H9 (cell line): ENCODE measurements around the gene MOV10L1. TPM values are rescaled to one million over a fixed set of nuclear protein-coding genes. Genes with fewer than 3 reads are reported as not detected.

Experiments
- DNase-seq: peaks from one replicate; pipeline ENCODE4 v3.0.0-alpha.2; 2017
- H2AFZ ChIP-seq: one replicate; pipeline ENCODE4 v1.6.1; 2013; ENCODE audit warnings: mild to moderate bottlenecking, low read length, control low read depth, moderate library complexity
- H2AK5ac ChIP-seq: 2 replicates; pipeline ENCODE4 v1.6.1; 2013; ENCODE audit warnings: low read length, control low read depth, mixed read lengths; ENCODE audit not compliant: insufficient read length
- H2BK120ac ChIP-seq: one replicate; pipeline ENCODE4 v1.6.1; 2013; ENCODE audit warnings: low read depth, mild to moderate bottlenecking, low read length, control low read depth, inconsistent platforms; ENCODE audit not compliant: poor library complexity, severe bottlenecking
- H2BK12ac ChIP-seq: 2 replicates; pipeline ENCODE4 v1.6.1; 2013; ENCODE audit warnings: low read length, control low read depth, mixed read lengths, low read depth; ENCODE audit not compliant: insufficient read length
- H2BK15ac ChIP-seq: 2 replicates; pipeline ENCODE4 v1.6.1; 2013; ENCODE audit warnings: low read depth, low read length, control low read depth
- H2BK20ac ChIP-seq: one replicate; pipeline ENCODE4 v1.6.1; 2013; ENCODE audit warnings: low read depth, mild to moderate bottlenecking, low read length, control low read depth, inconsistent platforms; ENCODE audit not compliant: poor library complexity, severe bottlenecking
- H2BK5ac ChIP-seq: 2 replicates; pipeline ENCODE4 v1.6.1; 2013; ENCODE audit warnings: low read length, control low read depth, mixed read lengths; ENCODE audit not compliant: insufficient read length
- H3K14ac ChIP-seq: 2 replicates; pipeline ENCODE4 v1.6.1; 2013; ENCODE audit warnings: low read length, control low read depth; ENCODE audit not compliant: insufficient read depth
- H3K18ac ChIP-seq: 2 replicates; pipeline ENCODE4 v1.6.1; 2013; ENCODE audit warnings: low read depth, mild to moderate bottlenecking, mixed read lengths, low read length, control low read depth; ENCODE audit not compliant: insufficient read length
- H3K23ac ChIP-seq: 2 replicates; pipeline ENCODE4 v1.6.1; 2013; ENCODE audit warnings: low read length, control low read depth, mixed read lengths, low read depth; ENCODE audit not compliant: insufficient read length
- H3K23me2 ChIP-seq: 2 replicates; pipeline ENCODE4 v1.6.1; 2013; ENCODE audit warnings: low read depth, mild to moderate bottlenecking, mixed read lengths, low read length, control low read depth; ENCODE audit not compliant: insufficient read length, poor library complexity, severe bottlenecking
- H3K27ac ChIP-seq: 2 replicates; pipeline ENCODE4 v1.5.1; 2013; ENCODE audit warnings: low read length, control low read depth, mixed read lengths, low read depth; ENCODE audit not compliant: insufficient read length
- H3K27me3 ChIP-seq: 2 replicates; pipeline ENCODE4 v1.6.1; 2013; ENCODE audit warnings: low read length, control low read depth, inconsistent platforms; ENCODE audit not compliant: insufficient read depth
- H3K4ac ChIP-seq: 2 replicates; pipeline ENCODE4 v1.6.1; 2013; ENCODE audit warnings: low read depth, mild to moderate bottlenecking, control low read depth, inconsistent platforms, low read length, moderate library complexity
- H3K4me1 ChIP-seq: 2 replicates; pipeline ENCODE4 v1.6.1; 2013; ENCODE audit warnings: low read length, control low read depth, inconsistent platforms; ENCODE audit not compliant: insufficient read depth
- H3K4me2 ChIP-seq: 2 replicates; pipeline ENCODE4 v1.6.1; 2013; ENCODE audit warnings: low read length, control low read depth, mixed read lengths; ENCODE audit not compliant: insufficient read length, insufficient read depth
- H3K56ac ChIP-seq: 2 replicates; pipeline ENCODE4 v1.6.1; 2013; ENCODE audit warnings: low read depth, mild to moderate bottlenecking, mixed read lengths, low read length, control low read depth; ENCODE audit not compliant: insufficient read length
- H3K79me1 ChIP-seq: 2 replicates; pipeline ENCODE4 v1.6.1; 2013; ENCODE audit warnings: low read depth, mild to moderate bottlenecking, moderate library complexity, low read length, control low read depth, inconsistent platforms; ENCODE audit not compliant: insufficient read depth, poor library complexity, severe bottlenecking
- H3K79me2 ChIP-seq: 2 replicates; pipeline ENCODE4 v1.6.1; 2013; ENCODE audit warnings: low read length, control low read depth, inconsistent platforms; ENCODE audit not compliant: insufficient read depth
- H3K9ac ChIP-seq: 2 replicates; pipeline ENCODE4 v1.6.1; 2013; ENCODE audit warnings: low read length, control low read depth, mixed read lengths; ENCODE audit not compliant: insufficient read length; ENCODE audit errors: extremely low read depth
- H3K9me3 ChIP-seq: one replicate; pipeline ENCODE4 v1.6.1; 2013; ENCODE audit warnings: low read depth, low read length, inconsistent platforms; ENCODE audit not compliant: control insufficient read depth
- H3T11ph ChIP-seq: one replicate; pipeline ENCODE4 v1.6.1; 2013; ENCODE audit warnings: mild to moderate bottlenecking, low read length, control low read depth, inconsistent platforms
- H4K20me1 ChIP-seq: one replicate; pipeline ENCODE4 v1.6.1; 2013; ENCODE audit not compliant: control insufficient read depth, insufficient read length, insufficient read depth
- H4K5ac ChIP-seq: 2 replicates; pipeline ENCODE4 v1.6.1; 2013; ENCODE audit warnings: low read depth, mild to moderate bottlenecking, mixed read lengths, low read length, control low read depth; ENCODE audit not compliant: insufficient read length
- H4K8ac ChIP-seq: replicated peaks from 2 replicates; pipeline ENCODE4 v1.6.1; 2013; ENCODE audit warnings: low read length, control low read depth, mixed read lengths, low read depth; ENCODE audit not compliant: insufficient read length
- H4K91ac ChIP-seq: 2 replicates; pipeline ENCODE4 v1.6.1; 2013; ENCODE audit warnings: low read depth, mild to moderate bottlenecking, moderate library complexity, mixed read lengths, low read length, control low read depth; ENCODE audit not compliant: insufficient read length
- H3K27ac Mint-ChIP-seq, 3 experiments: 2 replicates in 2 of 3; 3 replicates in 1 of 3; pipeline ENCODE4 v1.8.0; 2020 to 2021; ENCODE audit warnings: mixed read lengths in 3 of 3, mild to moderate bottlenecking in 1 of 3, moderate library complexity in 1 of 3
- H3K27me3 Mint-ChIP-seq: 2 replicates; pipeline ENCODE4 v1.8.0; 2021; ENCODE audit warnings: low read depth, mild to moderate bottlenecking, moderate library complexity, mixed read lengths
- H3K36me3 Mint-ChIP-seq, 3 experiments: 2 replicates in 2 of 3; 3 replicates in 1 of 3; pipeline ENCODE4 v1.8.0; 2020 to 2021; ENCODE audit warnings: low read depth in 3 of 3, mixed read lengths in 3 of 3; ENCODE audit not compliant: insufficient read depth in 1 of 3
- H3K4me1 Mint-ChIP-seq, 2 experiments: 2 replicates each; pipeline ENCODE4 v1.8.0; 2020; ENCODE audit warnings: mixed read lengths in 2 of 2
- H3K4me3 Mint-ChIP-seq, 2 experiments: 2 replicates in 1 of 2; 3 replicates in 1 of 2; pipeline ENCODE4 v1.8.0; 2020 to 2021; ENCODE audit warnings: mild to moderate bottlenecking in 2 of 2, mixed read lengths in 2 of 2, moderate library complexity in 1 of 2
- H3K9me3 Mint-ChIP-seq, 2 experiments: 2 replicates in 1 of 2; 3 replicates in 1 of 2; pipeline ENCODE4 v1.8.0; 2020; ENCODE audit warnings: mild to moderate bottlenecking in 2 of 2, mixed read lengths in 2 of 2, moderate library complexity in 1 of 2
- WGBS: extraction: QIAGEN DNeasy Blood & Tissue Kit; methylation state at CpG from one replicate; pipeline ENCODE4 v1.1.7; 2013; ENCODE audit warnings: missing lambda C conversion rate, low lambda C conversion rate, mixed read lengths; ENCODE audit not compliant: insufficient read length; ENCODE audit errors: extremely low coverage; 5-methylcytosine and 5-hydroxymethylcytosine counted together
- total RNA-seq: library from RNA; stranded (reverse); gene quantifications from 2 replicates; pipeline ENCODE4 v1.2.1, GENCODE V29; 2021
- TF ChIP-seq, protein P1 (sequence below): fragments of 200-600 bp; sonication (generic); conservative IDR thresholded peaks from 3 replicates; pipeline ENCODE4 v1.8.0; 2021; ENCODE audit warnings: antibody characterized with exemption, mild to moderate bottlenecking

Gene MOV10L1
- total RNA-seq, 1 experiment from 2014 or later, result not detected

DNA sequence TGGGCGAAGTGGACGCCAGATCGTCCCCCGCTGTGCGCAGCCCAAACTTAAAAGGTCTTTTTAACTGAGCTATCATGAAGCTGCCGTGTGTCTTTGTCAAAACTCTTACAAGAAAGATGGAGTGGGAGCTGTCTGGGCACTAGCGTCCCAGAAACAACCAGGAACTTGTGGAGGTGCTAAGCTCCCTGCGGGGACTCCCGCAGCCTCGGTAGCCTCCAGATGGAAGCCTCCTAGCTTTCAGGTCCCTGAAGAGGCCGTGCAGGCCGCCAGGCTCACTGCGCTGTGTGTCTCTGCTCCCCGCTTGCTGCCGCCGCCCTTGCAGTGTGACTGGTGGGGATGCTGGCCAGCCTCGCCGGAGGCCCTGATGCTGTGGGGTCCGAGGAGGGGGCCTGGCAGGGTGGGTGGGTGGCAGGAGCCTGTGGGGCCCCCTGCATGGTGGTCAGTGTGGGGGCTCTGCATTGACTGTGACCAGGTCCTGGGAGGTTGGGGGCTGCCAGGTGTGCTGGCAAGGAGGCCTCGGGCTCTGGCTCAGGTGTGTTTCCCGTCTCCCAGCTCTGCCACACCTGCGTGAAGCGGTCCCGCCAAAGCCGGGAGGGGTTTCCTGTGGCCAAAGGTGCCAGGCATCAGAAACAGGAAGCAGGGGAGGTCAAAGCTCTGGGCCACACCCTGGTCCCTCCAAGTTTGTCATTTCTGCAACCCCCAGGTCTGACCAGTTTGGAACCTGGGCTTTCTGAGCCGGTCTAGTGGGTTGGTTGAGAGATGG is 97.1 kb downstream of the MOV10L1 start:
- no peak overlapping the region for H3K9ac ChIP-seq
- peaks cover 0 to 6% (median 5%) of the 10 kb centered on the region in 3 experiments; a peak in 5 of 7 replicates for H3K36me3 Mint-ChIP-seq
- no peak overlapping the region for H4K91ac ChIP-seq
- H3K18ac ChIP-seq, result no peak overlapping the region
- H3K27ac ChIP-seq, result no peak overlapping the region
- H2BK120ac ChIP-seq, result no peak overlapping the region
- H3K4me1 Mint-ChIP-seq, result peaks cover 10 to 23% of the 10 kb centered on the region in 2 experiments
- no peak overlapping the region for H2BK15ac ChIP-seq
- H3K56ac ChIP-seq, result no peak overlapping the region
- H2AK5ac ChIP-seq, result no peak overlapping the region
- H3K4me2 ChIP-seq, result peak overlapping the region; percentile 58
- WGBS, result no CpG with 5 or more reads among the region's 26 CpGs
- H3K27me3 Mint-ChIP-seq, result no peaks in the 10 kb centered on the region; the same call in none of the 2 replicates
- no peaks in the 10 kb centered on the region for H3K9me3 ChIP-seq
- no peaks in the 10 kb centered on the region for H3K9me3 Mint-ChIP-seq
- no peak overlapping the region for H2BK20ac ChIP-seq
- TF ChIP-seq, protein P1, sequence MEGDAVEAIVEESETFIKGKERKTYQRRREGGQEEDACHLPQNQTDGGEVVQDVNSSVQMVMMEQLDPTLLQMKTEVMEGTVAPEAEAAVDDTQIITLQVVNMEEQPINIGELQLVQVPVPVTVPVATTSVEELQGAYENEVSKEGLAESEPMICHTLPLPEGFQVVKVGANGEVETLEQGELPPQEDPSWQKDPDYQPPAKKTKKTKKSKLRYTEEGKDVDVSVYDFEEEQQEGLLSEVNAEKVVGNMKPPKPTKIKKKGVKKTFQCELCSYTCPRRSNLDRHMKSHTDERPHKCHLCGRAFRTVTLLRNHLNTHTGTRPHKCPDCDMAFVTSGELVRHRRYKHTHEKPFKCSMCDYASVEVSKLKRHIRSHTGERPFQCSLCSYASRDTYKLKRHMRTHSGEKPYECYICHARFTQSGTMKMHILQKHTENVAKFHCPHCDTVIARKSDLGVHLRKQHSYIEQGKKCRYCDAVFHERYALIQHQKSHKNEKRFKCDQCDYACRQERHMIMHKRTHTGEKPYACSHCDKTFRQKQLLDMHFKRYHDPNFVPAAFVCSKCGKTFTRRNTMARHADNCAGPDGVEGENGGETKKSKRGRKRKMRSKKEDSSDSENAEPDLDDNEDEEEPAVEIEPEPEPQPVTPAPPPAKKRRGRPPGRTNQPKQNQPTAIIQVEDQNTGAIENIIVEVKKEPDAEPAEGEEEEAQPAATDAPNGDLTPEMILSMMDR, result no peak
- H3K27ac Mint-ChIP-seq, result 0 out of 7 replicates have a peak overlapping the region, but pooled peaks of 1 of the 3 experiments have one; percentile 9
- H3K23me2 ChIP-seq, result peaks cover 17% of the 10 kb centered on the region
- H4K20me1 ChIP-seq, result no peaks in the 10 kb centered on the region
- no peaks in the 10 kb centered on the region for H3K4me1 ChIP-seq
- no peak overlapping the region for H4K5ac ChIP-seq
- H3K14ac ChIP-seq, result no peak overlapping the region
- H3K27me3 ChIP-seq, result no peaks in the 10 kb centered on the region
- H3K23ac ChIP-seq, result no peak overlapping the region
- H3K4ac ChIP-seq, result no peak overlapping the region
- no peak overlapping the region for H2BK5ac ChIP-seq
- H3K4me3 Mint-ChIP-seq, result peak overlapping the region; percentile 85 to 91
- no peaks in the 10 kb centered on the region for H3K79me1 ChIP-seq
- no peak for DNase-seq
- no peak overlapping the region for H3T11ph ChIP-seq
- no peak overlapping the region for H2AFZ ChIP-seq
- H3K79me2 ChIP-seq, result peaks cover 5% of the 10 kb centered on the region; the same call in 1 of the 2 replicates
- no peak overlapping the region for H2BK12ac ChIP-seq
- no peak overlapping the region for H4K8ac ChIP-seq
